H7 (cell line): Measurements from ENCODE around the gene CARD11. TPM values are rescaled to one million over a fixed set of nuclear protein-coding genes. Genes with fewer than 3 reads are reported as not detected.
"Not testable (repeated sequence)": the region's sequence is repeated elsewhere in the genome, so short reads cannot be mapped to it uniquely, and the experiment has no call there.

Experiments
- DNase-seq: peaks from one replicate; pipeline ENCODE4 v3.0.0; 2012
- H3K27me3 ChIP-seq: 2 replicates; pipeline ENCODE4 v1.6.0; 2011; ENCODE audit warnings: mild to moderate bottlenecking, low read length; ENCODE audit not compliant: control insufficient read depth, insufficient read depth
- H3K36me3 ChIP-seq: replicated peaks from 2 replicates; pipeline ENCODE4 v1.5.1; 2011; ENCODE audit warnings: low read length; ENCODE audit not compliant: control insufficient read depth, insufficient read depth
- H3K4me3 ChIP-seq: 2 replicates; pipeline ENCODE4 v1.5.1; 2011; ENCODE audit warnings: low read depth, mild to moderate bottlenecking, control low read depth, low read length, moderate library complexity; ENCODE audit not compliant: insufficient read depth
- total RNA-seq: library from RNA; depleted of rRNA; stranded (reverse); fragments of >200 nt; shearing (Covaris generic); gene quantifications from 2 replicates; pipeline ENCODE4 v1.2.3, GENCODE V29; 2014

CARD11 gene
- total RNA-seq, 1 experiment from 2014 or later = 32.7 TPM

GRCh38 chr7:3041986-3042675, 1.5 kb downstream of the CARD11 start:
- no peaks in the 10 kb centered on the region for H3K27me3 ChIP-seq
- no peak overlapping the region for H3K4me3 ChIP-seq
- H3K36me3 ChIP-seq = no peaks in the 10 kb centered on the region
- no peak for DNase-seq

GRCh38 chr7:3039787-3040186, 3.9 kb downstream of the CARD11 start:
- H3K27me3 ChIP-seq = no peaks in the 10 kb centered on the region
- no peaks in the 10 kb centered on the region for H3K36me3 ChIP-seq

GRCh38 chr7:3038011-3038410, 5.7 kb downstream of the CARD11 start:
- not testable (repeated sequence) for DNase-seq, H3K4me3 ChIP-seq, H3K27me3 ChIP-seq, H3K36me3 ChIP-seq

More at GRCh38 chr7:3039787-3040186, 3.9 kb downstream of the CARD11 start:
- no peak for DNase-seq
- H3K4me3 ChIP-seq = no peak overlapping the region

DNA sequence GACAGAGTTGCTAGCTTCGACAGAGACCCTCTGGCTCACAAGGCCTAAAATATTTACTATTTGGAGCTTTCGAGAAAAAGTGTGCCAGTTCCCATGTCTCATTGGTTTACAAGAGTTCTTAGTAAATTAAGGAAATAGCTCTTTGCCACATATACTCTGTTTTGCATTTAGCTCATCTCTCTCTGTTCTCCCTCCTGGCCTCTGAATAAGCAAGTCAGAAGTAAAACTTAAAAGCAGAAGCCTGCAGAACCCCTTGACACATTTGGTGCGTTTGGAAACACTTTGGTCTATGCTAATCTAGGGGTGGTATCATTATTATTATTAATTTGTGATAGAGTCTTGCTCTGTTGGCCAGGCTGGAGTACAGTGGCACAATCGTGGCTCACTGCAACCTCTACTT, 6.4 kb downstream of the CARD11 start:
- no peak for DNase-seq
- H3K27me3 ChIP-seq = no peaks in the 10 kb centered on the region

GRCh38 chr7:3034591-3035150, 9.0 kb downstream of the CARD11 start:
- Histone ChIP-seq H3K4me3 (no peak overlapping the region), H3K36me3 (no peaks in the 10 kb centered on the region), H3K27me3 (no peaks in the 10 kb centered on the region)
- DNase-seq = no peak

More for the DNA sequence above, 6.4 kb downstream of the CARD11 start:
- no peak overlapping the region for H3K4me3 ChIP-seq
- H3K36me3 ChIP-seq = no peaks in the 10 kb centered on the region

DNA sequence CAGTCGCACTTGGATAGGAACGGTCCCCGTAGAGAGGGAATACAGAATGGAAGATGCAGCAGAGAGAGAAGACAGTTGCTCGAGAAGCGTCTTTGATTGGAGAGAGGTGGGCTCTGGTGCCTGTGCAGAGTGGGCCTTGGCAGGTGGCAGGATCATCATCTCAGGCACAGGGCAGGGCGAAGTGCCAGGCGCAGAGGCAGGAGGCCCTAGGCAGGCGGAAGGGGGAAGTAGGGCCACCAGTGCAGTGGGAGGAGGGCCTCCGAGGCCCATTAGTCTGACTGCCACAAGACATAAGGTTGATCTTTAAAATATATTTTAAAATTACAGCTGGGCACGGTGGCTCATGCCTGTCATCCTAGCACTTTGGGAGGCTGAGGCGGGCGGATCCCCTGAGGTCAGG, 10.1 kb downstream of the CARD11 start:
- H3K36me3 ChIP-seq = no peaks in the 10 kb centered on the region
- H3K27me3 ChIP-seq = no peaks in the 10 kb centered on the region
- DNase-seq = no peak
- no peak overlapping the region for H3K4me3 ChIP-seq

DNA sequence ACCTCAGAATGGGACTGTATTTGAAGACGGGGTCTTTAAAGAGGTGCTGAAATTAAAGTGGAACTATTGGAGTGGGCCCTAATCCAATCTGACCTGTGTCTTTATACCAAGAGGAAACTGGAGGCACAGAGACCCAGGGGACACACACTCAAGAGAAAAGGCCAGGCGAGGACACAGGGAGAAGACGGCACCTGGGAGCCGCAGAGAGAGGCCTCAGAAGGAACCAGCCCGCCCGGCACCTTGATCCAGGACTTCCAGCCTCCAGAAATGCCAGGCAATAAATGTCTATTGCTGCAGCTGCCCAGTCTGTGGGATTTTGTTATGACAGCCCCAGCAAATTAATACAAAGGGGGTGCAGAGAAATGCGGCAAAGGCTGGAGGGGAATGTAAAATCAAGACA, 10.5 kb downstream of the CARD11 start:
- Histone ChIP-seq H3K4me3 (no peak overlapping the region), H3K27me3 (no peaks in the 10 kb centered on the region), H3K36me3 (no peaks in the 10 kb centered on the region)
- DNase-seq = no peak

GRCh38 chr7:3032256-3032655, 11.4 kb downstream of the CARD11 start:
- Histone ChIP-seq H3K27me3 (no peaks in the 10 kb centered on the region), H3K36me3 (no peaks in the 10 kb centered on the region), H3K4me3 (no peak overlapping the region)
- DNase-seq = no peak

- Histone ChIP-seq H3K4me3 (no peak overlapping the region), H3K36me3 (no peaks in the 10 kb centered on the region), H3K27me3 (no peaks in the 10 kb centered on the region)
- no peak for DNase-seq
Observed at GRCh38 chr7:3029138-3029537, 14.5 kb downstream of the CARD11 start.

DNA sequence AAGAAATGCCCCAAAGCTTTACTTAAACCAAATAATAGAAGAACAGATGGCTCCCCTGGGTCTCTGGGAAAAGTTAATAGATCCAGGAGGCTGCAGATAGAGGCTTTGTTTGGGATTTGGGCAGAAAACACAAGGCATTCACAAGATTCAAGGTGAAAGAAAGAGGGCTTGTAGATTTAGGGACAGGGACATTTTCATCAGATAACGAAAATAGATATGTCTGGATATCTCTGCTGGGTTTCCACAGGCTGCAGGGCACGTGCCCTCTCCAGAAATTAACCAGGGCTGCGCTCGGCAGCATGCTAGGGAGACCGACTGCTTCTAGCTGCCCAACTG, 14.9 kb downstream of the CARD11 start:
- Histone ChIP-seq H3K4me3 (no peak overlapping the region), H3K36me3 (no peaks in the 10 kb centered on the region), H3K27me3 (no peaks in the 10 kb centered on the region)
- DNase-seq = no peak

- no peak for DNase-seq
- H3K36me3 ChIP-seq = no peaks in the 10 kb centered on the region
- H3K27me3 ChIP-seq = no peaks in the 10 kb centered on the region
- H3K4me3 ChIP-seq = no peak overlapping the region
Observed at GRCh38 chr7:3028071-3028757, 15.5 kb downstream of the CARD11 start.

DNA sequence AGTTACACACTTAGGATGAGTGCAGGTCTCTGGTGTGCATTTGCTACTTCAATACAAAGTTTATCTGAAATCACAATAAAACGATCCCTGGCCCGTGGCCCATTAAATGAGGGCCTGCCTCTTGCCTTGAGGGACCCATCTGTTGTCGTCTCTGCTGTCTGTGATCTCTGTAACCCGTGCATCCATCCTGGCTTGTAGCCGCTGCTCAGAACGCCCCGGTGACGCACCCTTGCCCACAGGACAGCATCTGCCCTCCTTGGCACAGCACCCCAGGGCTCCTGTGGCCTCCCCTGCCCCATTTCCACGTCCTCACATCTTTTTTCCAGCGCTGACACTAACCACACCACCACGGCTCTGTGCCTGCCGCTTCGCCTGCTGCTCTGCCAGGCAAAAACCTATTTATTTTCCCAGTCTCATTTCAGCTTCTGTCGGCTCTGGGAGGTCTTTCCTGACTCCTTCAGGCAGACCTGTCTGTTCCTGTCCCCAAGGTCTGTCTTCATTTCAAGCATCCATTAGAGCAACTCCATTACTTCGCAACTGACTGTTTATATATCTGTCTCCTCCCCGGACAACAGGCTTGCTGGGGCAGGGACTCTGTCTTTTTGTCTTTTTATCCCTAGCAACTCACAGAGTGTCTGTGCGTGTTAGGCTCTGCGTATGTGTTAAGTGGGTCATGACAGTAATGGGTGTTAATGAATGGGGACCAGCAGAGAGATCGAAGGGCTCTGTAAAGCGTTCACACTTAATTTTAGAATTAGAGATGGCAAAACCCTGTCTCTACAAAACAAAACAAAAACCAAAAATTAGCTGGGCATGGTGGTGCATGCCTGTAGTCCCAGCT, 16.4 kb downstream of the CARD11 start:
- Histone ChIP-seq H3K36me3 (no peaks in the 10 kb centered on the region), H3K4me3 (no peak overlapping the region), H3K27me3 (no peaks in the 10 kb centered on the region)
- DNase-seq = no peak

GRCh38 chr7:3025616-3026015, 18.1 kb downstream of the CARD11 start:
- Histone ChIP-seq H3K27me3 (no peaks in the 10 kb centered on the region), H3K36me3 (no peaks in the 10 kb centered on the region), H3K4me3 (no peak overlapping the region)
- DNase-seq = no peak

- Histone ChIP-seq H3K27me3 (no peaks in the 10 kb centered on the region), H3K4me3 (no peak overlapping the region)
- no peak for DNase-seq
Observed at GRCh38 chr7:3021825-3022224, 21.8 kb downstream of the CARD11 start.

More at GRCh38 chr7:3021825-3022224, 21.8 kb downstream of the CARD11 start:
- no peaks in the 10 kb centered on the region; the same call in 1 of the 2 replicates for H3K36me3 ChIP-seq
